CD4-positive, alpha-beta memory T cell (primary cell): ENCODE measurements around the gene CCDC177. TPM values are rescaled to one million over a fixed set of nuclear protein-coding genes. Genes with fewer than 3 reads are reported as not detected.

Source experiments
- CTCF ChIA-PET: fragments of 350-600 bp; sonication (Branson Sonifier 250); formaldehyde crosslinking; loops from one replicate; lab custom pipeline; 2021; ENCODE audit warnings: inconsistent platforms; ENCODE audit not compliant: partially characterized antibody; lab: Charles Lee
- POLR2A ChIA-PET: fragments of 350-600 bp; sonication (Branson Sonifier 250); formaldehyde crosslinking; loops from one replicate; lab custom pipeline; 2021; ENCODE audit not compliant: partially characterized antibody; lab: Charles Lee
- DNase-seq, 5 donors: peaks; one replicate each; pipeline versions ENCODE4 v3.0.0 to v3.0.0-alpha.2; 2020 to 2022; ENCODE audit warnings: mixed read lengths in 1 of 5
- H3K27ac ChIP-seq: one replicate; pipeline ENCODE4 v1.7.0; 2013; ENCODE audit warnings: low read depth, low read length
- H3K27me3 ChIP-seq: 2 replicates; pipeline ENCODE4 v1.7.0; 2013; ENCODE audit warnings: mild to moderate bottlenecking, low read length, moderate library complexity; ENCODE audit not compliant: insufficient read depth
- H3K36me3 ChIP-seq: 2 replicates; pipeline ENCODE4 v1.7.0; 2013; ENCODE audit warnings: mild to moderate bottlenecking, low read length, moderate library complexity; ENCODE audit not compliant: insufficient read depth
- H3K4me1 ChIP-seq: 2 replicates; pipeline ENCODE4 v1.7.0; 2013; ENCODE audit warnings: mild to moderate bottlenecking, low read length, moderate library complexity; ENCODE audit not compliant: insufficient read depth
- H3K4me3 ChIP-seq, 2 donors: one replicate each; pipeline ENCODE4 v1.7.0; 2013; ENCODE audit warnings: low read length in 2 of 2, mild to moderate bottlenecking in 1 of 2
- H3K9me3 ChIP-seq, 2 donors: one replicate each; pipeline ENCODE4 v1.7.0; 2013; ENCODE audit warnings: low read length in 2 of 2, control low read depth in 1 of 2; ENCODE audit not compliant: control insufficient read depth in 1 of 2
- H3K27ac Mint-ChIP-seq, 7 donors: one replicate each; pipeline ENCODE4 v1.8.0; 2020 to 2021; ENCODE audit warnings: mixed read lengths in 7 of 7, mild to moderate bottlenecking in 6 of 7, inconsistent platforms in 3 of 7, moderate library complexity in 3 of 7
- H3K27me3 Mint-ChIP-seq, 2 donors: one replicate each; pipeline ENCODE4 v1.8.0; 2020 to 2021; ENCODE audit warnings: mixed read lengths in 2 of 2
- H3K36me3 Mint-ChIP-seq, 2 donors: one replicate each; pipeline ENCODE4 v1.8.0; 2020 to 2021; ENCODE audit warnings: mixed read lengths in 2 of 2, inconsistent platforms in 1 of 2, mild to moderate bottlenecking in 1 of 2
- H3K4me1 Mint-ChIP-seq, 4 donors: one replicate each; pipeline ENCODE4 v1.8.0; 2020 to 2021; ENCODE audit warnings: mixed read lengths in 4 of 4, mild to moderate bottlenecking in 1 of 4
- H3K4me3 Mint-ChIP-seq, 8 donors: one replicate each; pipeline ENCODE4 v1.8.0; 2020 to 2021; ENCODE audit warnings: mixed read lengths in 8 of 8, mild to moderate bottlenecking in 7 of 8, moderate library complexity in 6 of 8, inconsistent platforms in 3 of 8
- H3K9me3 Mint-ChIP-seq, 8 donors: one replicate each; pipeline ENCODE4 v1.8.0; 2020 to 2021; ENCODE audit warnings: mixed read lengths in 8 of 8, mild to moderate bottlenecking in 5 of 8, inconsistent platforms in 3 of 8, moderate library complexity in 1 of 8
- intact Hi-C: fragments of 100-400 bp; cut with micrococcal nuclease; formaldehyde crosslinking; loops from one replicate; pipeline ENCODE4 v1.15.1; 2023
- polyA plus RNA-seq, 2 donors: library from polyadenylated mRNA; unstranded; fragments of 300-500 nt; fragmentation: Illumina TruSeq; gene quantifications; one replicate each; pipeline ENCODE4 v1.2.3, GENCODE V29; 2021
- total RNA-seq, 2 experiments: library from RNA; stranded (reverse); gene quantifications; one replicate each; pipeline ENCODE4 v1.2.3, GENCODE V29; 2021

The CCDC177 gene
- total and polyA plus RNA-seq, 4 experiments from 2014 or later: not detected

GRCh38 chr14:69587389-69587788, 12.7 kb upstream of the CCDC177 start:
- no peaks in the 10 kb centered on the region for H3K9me3 Mint-ChIP-seq
- H3K4me3 ChIP-seq: no peak overlapping the region

GRCh38 chr14:69586404-69586803, 11.7 kb upstream of the CCDC177 start:
- no peaks in the 10 kb centered on the region for H3K36me3 Mint-ChIP-seq
- Histone ChIP-seq H3K27ac (no peak overlapping the region), H3K27me3 (no peaks in the 10 kb centered on the region), H3K9me3 (no peaks in the 10 kb centered on the region), H3K4me3 (no peak overlapping the region), H3K4me1 (no peaks in the 10 kb centered on the region), H3K36me3 (no peaks in the 10 kb centered on the region)
- ChIA-PET CTCF (interaction anchor here (1.0 to 6.8 kb wide), 8 partner anchors 12 to 144 kb away, joined by 3 to 62 read pairs (median 4); no protein-coding TSS in a partner anchor), POLR2A (interaction anchor here (1.1 kb wide), 1 partner anchor 141 kb away, joined by 3 read pairs; no protein-coding TSS in a partner anchor)
- H3K27ac Mint-ChIP-seq: no peak overlapping the region
- no peak for DNase-seq
- H3K4me1 Mint-ChIP-seq: peaks cover 0 to 3% (median 0%) of the 10 kb centered on the region in 4 donors
- H3K27me3 Mint-ChIP-seq: peaks cover 0 to 3% of the 10 kb centered on the region in 2 donors
- H3K9me3 Mint-ChIP-seq: no peaks in the 10 kb centered on the region
- intact Hi-C loops: no loop called here
- no peak overlapping the region for H3K4me3 Mint-ChIP-seq

More at GRCh38 chr14:69587389-69587788, 12.7 kb upstream of the CCDC177 start:
- DNase-seq: no peak
- Mint-ChIP-seq H3K27ac (peak overlapping the region in 1 of 7 donors; percentile 63), H3K4me1 (peaks cover 0 to 3% (median 0%) of the 10 kb centered on the region in 4 donors), H3K27me3 (peaks cover 0 to 5% of the 10 kb centered on the region in 2 donors), H3K36me3 (no peaks in the 10 kb centered on the region), H3K4me3 (no peak overlapping the region)
- POLR2A ChIA-PET: no interaction called here
- H3K4me1 ChIP-seq: no peaks in the 10 kb centered on the region
- H3K27me3 ChIP-seq: no peaks in the 10 kb centered on the region
- H3K27ac ChIP-seq: no peak overlapping the region
- CTCF ChIA-PET: interaction anchor here (1.6 to 6.8 kb wide), 2 partner anchors 129 to 139 kb away, joined by 4 to 62 read pairs; no protein-coding TSS in a partner anchor
- H3K36me3 ChIP-seq: no peaks in the 10 kb centered on the region
- no peaks in the 10 kb centered on the region for H3K9me3 ChIP-seq
- intact Hi-C loops: no loop called here

GRCh38 chr14:69584389-69584788, 9.7 kb upstream of the CCDC177 start:
- Histone ChIP-seq H3K9me3 (no peaks in the 10 kb centered on the region), H3K27ac (no peak overlapping the region), H3K4me1 (no peaks in the 10 kb centered on the region), H3K4me3 (no peak overlapping the region), H3K27me3 (no peaks in the 10 kb centered on the region), H3K36me3 (no peaks in the 10 kb centered on the region)
- ChIA-PET POLR2A (no interaction called here), CTCF (interaction anchor here (0.6 to 6.8 kb wide), 24 partner anchors 8 to 464 kb away, joined by 3 to 62 read pairs (median 4); partner anchors contain the start of gene SUSD6)
- Mint-ChIP-seq H3K9me3 (no peaks in the 10 kb centered on the region), H3K27me3 (peaks cover 2% of the 10 kb centered on the region in 2 donors), H3K4me1 (peaks cover 0 to 3% (median 0%) of the 10 kb centered on the region in 4 donors), H3K27ac (peak overlapping the region in 1 of 7 donors; percentile 66), H3K4me3 (no peak overlapping the region), H3K36me3 (no peaks in the 10 kb centered on the region)
- intact Hi-C loops: loop anchor here (2.0 kb wide), 1 partner anchor 28 kb away; no protein-coding TSS in a partner anchor
- no peak for DNase-seq

- Mint-ChIP-seq H3K27me3 (peaks cover 2% of the 10 kb centered on the region in 2 donors), H3K9me3 (no peaks in the 10 kb centered on the region), H3K36me3 (no peaks in the 10 kb centered on the region), H3K4me3 (no peak overlapping the region), H3K27ac (no peak overlapping the region), H3K4me1 (peaks cover 0 to 3% (median 0%) of the 10 kb centered on the region in 4 donors)
- Histone ChIP-seq H3K27ac (no peak overlapping the region), H3K4me3 (no peak overlapping the region), H3K4me1 (no peaks in the 10 kb centered on the region), H3K9me3 (no peaks in the 10 kb centered on the region), H3K27me3 (no peaks in the 10 kb centered on the region), H3K36me3 (no peaks in the 10 kb centered on the region)
- no peak for DNase-seq
- POLR2A ChIA-PET: no interaction called here
- CTCF ChIA-PET: interaction anchor here (1.0 to 6.8 kb wide), 2 partner anchors 143 to 235 kb away, joined by 3 to 62 read pairs; no protein-coding TSS in a partner anchor
- intact Hi-C loops: no loop called here
These were observed 8.2 kb upstream of the CCDC177 start for GRCh38 chr14:69582829-69583228.

- no peaks in the 10 kb centered on the region for H3K9me3 Mint-ChIP-seq
- Histone ChIP-seq H3K27ac (no peak overlapping the region), H3K4me3 (no peak overlapping the region), H3K4me1 (no peaks in the 10 kb centered on the region), H3K9me3 (no peaks in the 10 kb centered on the region), H3K36me3 (no peaks in the 10 kb centered on the region), H3K27me3 (no peaks in the 10 kb centered on the region)
- no peak overlapping the region for H3K4me3 Mint-ChIP-seq
- ChIA-PET CTCF (interaction anchor here (6.8 kb wide), 1 partner anchor 144 kb away, joined by 62 read pairs; no protein-coding TSS in a partner anchor), POLR2A (no interaction called here)
- intact Hi-C loops: no loop called here
- H3K27ac Mint-ChIP-seq: no peak overlapping the region
- H3K27me3 Mint-ChIP-seq: peaks cover 2 to 3% of the 10 kb centered on the region in 2 donors
- H3K4me1 Mint-ChIP-seq: peaks cover 0 to 3% (median 0%) of the 10 kb centered on the region in 4 donors
- H3K36me3 Mint-ChIP-seq: no peaks in the 10 kb centered on the region
- no peak for DNase-seq
These were observed 7.5 kb upstream of the CCDC177 start for GRCh38 chr14:69582212-69582611.

GRCh38 chr14:69581316-69581935, 6.8 kb upstream of the CCDC177 start:
- Histone ChIP-seq H3K4me3 (no peak overlapping the region), H3K9me3 (no peaks in the 10 kb centered on the region), H3K4me1 (no peaks in the 10 kb centered on the region), H3K36me3 (no peaks in the 10 kb centered on the region), H3K27me3 (no peaks in the 10 kb centered on the region), H3K27ac (no peak overlapping the region)
- no peak overlapping the region for H3K27ac Mint-ChIP-seq
- DNase-seq: no peak
- ChIA-PET CTCF (interaction anchor here (1.1 to 4.3 kb wide), 3 partner anchors 11 to 146 kb away, joined by 3 to 26 read pairs (median 4); no protein-coding TSS in a partner anchor), POLR2A (no interaction called here)
- no peak overlapping the region for H3K4me3 Mint-ChIP-seq
- no peaks in the 10 kb centered on the region for H3K36me3 Mint-ChIP-seq
- H3K9me3 Mint-ChIP-seq: no peaks in the 10 kb centered on the region
- H3K4me1 Mint-ChIP-seq: peaks cover 0 to 3% (median 0%) of the 10 kb centered on the region in 4 donors
- intact Hi-C loops: no loop called here
- H3K27me3 Mint-ChIP-seq: peaks cover 5 to 6% of the 10 kb centered on the region in 2 donors

- DNase-seq: no peak
These were observed 5.4 kb upstream of the CCDC177 start for GRCh38 chr14:69580009-69580577.

More at GRCh38 chr14:69580009-69580577, 5.4 kb upstream of the CCDC177 start:
- no peak overlapping the region for H3K4me3 ChIP-seq
- H3K27ac ChIP-seq: no peak overlapping the region
- H3K4me1 Mint-ChIP-seq: peaks cover 0 to 2% (median 0%) of the 10 kb centered on the region in 4 donors
- H3K4me1 ChIP-seq: no peaks in the 10 kb centered on the region
- ChIA-PET POLR2A (no interaction called here), CTCF (interaction anchor here (0.6 to 4.3 kb wide), 5 partner anchors 9 to 338 kb away, joined by 3 to 26 read pairs (median 4); no protein-coding TSS in a partner anchor)
- H3K4me3 Mint-ChIP-seq: no peak overlapping the region
- H3K36me3 ChIP-seq: no peaks in the 10 kb centered on the region
- H3K27ac Mint-ChIP-seq: peak overlapping the region in 1 of 7 donors; percentile 66
- intact Hi-C loops: no loop called here
- peaks cover 12 to 13% of the 10 kb centered on the region in 2 donors for H3K27me3 Mint-ChIP-seq
- H3K9me3 ChIP-seq: no peaks in the 10 kb centered on the region
- H3K27me3 ChIP-seq: no peaks in the 10 kb centered on the region
- H3K9me3 Mint-ChIP-seq: no peaks in the 10 kb centered on the region
- H3K36me3 Mint-ChIP-seq: no peaks in the 10 kb centered on the region
